ENCODE measurements around the gene LIMS2. TPM values are rescaled to one million over a fixed set of nuclear protein-coding genes. Genes with fewer than 3 reads are reported as not detected.

The LIMS2 gene
- total RNA-seq, 2 experiments from 2014 or later = 4.5 to 11.4 TPM

DNA sequence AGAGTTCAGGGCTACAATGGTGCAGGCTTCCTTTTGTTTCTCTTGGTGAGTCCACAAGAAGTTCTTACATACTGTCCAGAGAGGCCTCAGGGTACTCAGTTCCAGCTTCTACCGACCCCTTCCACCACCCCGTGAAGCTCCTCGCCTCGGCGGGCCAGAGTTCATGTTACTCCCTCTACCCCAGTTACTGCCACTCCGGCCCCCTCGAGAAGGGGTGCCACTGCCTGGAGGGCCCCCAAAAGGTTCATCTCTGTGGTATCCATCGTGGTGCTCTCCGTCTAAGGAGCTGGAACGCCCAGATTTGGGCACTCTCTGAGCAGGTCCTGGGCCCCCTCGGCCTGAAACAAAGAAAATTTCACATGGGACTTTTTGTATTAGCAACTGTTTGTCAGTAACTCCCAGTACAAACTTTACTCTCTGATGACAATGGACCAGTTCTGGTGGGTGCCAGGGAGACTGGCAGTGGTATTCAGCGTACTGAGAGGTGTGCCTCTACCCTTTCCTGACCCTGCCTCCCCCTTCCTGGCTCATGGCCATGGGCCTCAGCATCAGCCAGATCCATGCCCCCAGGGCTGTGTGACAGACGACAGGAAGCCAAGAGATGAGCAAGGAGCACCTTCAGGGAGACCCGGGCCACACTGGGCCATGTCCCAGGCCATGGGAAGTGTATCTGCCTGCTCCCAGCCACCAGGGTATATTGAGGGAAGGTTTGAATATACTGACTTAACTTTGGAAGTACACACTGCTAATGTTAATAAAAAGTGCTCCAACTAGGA is 31.1 kb upstream of the LIMS2 start:
- Mint-ChIP-seq H3K9me3 (ENCODE audit: low read depth) (no peaks in the 10 kb centered on the region), H3K27me3 (no peaks in the 10 kb centered on the region), H3K27ac (no peak overlapping the region), H3K4me3 (no peak overlapping the region), H3K36me3 (peaks cover 38% of the 10 kb centered on the region), H3K4me1 (peaks cover 20% of the 10 kb centered on the region)
- CTCF ChIA-PET = no interaction called here
- ATAC-seq = no peak
- DNase-seq = no peak

DNA sequence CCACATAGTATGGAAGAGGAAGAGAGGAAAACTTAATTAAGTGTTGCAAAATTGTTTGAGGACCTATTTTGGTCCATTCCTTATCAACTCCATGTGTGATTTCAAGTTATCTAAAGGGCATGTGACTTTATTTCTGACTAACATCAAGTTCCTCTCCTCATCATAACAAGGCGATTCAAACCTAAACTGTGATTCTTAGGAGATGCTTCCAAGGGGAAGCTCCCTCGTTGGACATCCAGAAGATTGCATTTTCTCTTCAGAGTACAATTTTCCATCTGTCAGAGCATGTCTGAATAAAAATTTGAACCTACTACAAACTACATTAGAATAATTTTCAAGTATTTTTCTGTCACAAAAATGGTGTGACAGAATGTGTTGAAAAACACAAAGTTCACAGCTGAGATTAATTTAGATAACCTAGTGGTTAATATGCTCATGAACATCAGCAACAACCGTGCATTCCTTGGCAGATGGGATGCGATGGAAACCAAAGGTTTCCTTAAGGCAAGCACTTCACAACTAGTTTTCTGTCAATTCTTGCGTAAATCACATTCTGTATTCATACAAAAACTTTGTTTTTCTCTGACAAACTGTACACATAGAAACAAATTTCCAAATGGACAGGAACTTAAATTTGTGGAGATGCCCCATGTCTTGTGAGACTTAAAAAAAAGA is 30.2 kb upstream of the LIMS2 start:
- CTCF ChIA-PET = interaction anchor here (2.3 kb wide), 1 partner anchor 8 kb away, joined by 7 read pairs; no protein-coding TSS in a partner anchor

DNA sequence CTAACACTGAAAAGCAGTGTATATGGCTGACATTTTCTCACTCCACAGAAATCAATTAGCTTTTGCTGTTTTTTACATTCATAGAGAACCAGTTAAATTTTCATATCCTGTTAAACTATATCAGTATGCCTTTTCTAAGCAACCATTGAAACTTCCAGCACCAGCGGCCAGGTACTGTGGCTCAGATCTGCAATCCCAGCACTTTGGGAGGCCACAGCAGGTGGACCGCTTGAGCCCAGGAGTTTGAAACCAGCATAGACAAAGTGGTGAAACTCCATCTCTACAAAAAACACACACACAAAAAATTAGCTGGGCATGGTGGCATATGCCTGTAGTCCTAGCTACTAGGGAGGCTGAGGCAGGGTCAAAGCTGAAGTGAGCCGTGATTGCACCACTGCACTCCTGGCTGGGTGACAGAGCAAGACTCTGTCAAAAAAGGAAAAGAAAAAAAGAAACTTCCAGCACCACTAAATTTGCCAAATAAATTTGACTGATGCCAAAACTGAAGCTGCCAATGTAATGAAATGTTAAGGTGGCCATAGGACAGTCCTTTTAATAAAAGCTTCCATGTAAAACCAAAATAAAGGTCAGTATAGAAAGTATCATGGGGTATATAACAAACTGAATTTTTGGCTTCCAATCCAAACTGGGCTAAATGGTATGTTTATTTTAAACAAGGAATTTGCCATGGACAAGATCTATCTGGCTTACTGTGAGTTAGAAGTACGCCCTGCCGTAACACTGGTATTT is 29.5 kb upstream of the LIMS2 start:
- peaks cover 32% of the 10 kb centered on the region for H3K4me1 Mint-ChIP-seq
- H3K27ac Mint-ChIP-seq = no peak overlapping the region

More for the DNA sequence above, 30.2 kb upstream of the LIMS2 start:
- H3K27me3 Mint-ChIP-seq = no peaks in the 10 kb centered on the region
- peaks cover 34% of the 10 kb centered on the region for H3K36me3 Mint-ChIP-seq
- H3K9me3 Mint-ChIP-seq (ENCODE audit: low read depth) = no peaks in the 10 kb centered on the region
- H3K4me1 Mint-ChIP-seq = peaks cover 27% of the 10 kb centered on the region
- no peak for ATAC-seq
- no peak overlapping the region for H3K4me3 Mint-ChIP-seq
- no peak for DNase-seq
- no peak overlapping the region for H3K27ac Mint-ChIP-seq

DNA sequence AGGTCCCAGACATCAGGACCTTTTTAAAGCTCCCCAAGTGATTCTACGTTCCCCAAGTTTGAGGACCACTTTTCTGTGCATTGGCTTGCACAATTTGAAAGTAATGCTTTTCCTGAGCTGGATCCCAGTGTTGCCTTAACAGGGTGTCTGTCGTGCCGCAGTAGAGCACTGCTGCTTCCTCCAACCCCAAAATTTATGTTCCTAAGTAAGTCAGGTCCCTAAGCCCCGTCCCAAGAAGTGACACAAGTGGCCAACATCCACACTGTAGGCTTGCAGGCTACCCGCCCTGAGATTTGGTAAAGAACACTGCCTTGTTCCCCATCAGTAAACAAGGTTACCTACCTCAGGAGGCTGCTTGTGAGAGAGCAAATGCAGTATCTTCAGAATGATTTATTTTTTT is 28.0 kb upstream of the LIMS2 start:
- Mint-ChIP-seq H3K27ac (peak overlapping the region; percentile 22), H3K36me3 (peaks cover 27% of the 10 kb centered on the region), H3K4me1 (peaks cover 32% of the 10 kb centered on the region), H3K4me3 (peak overlapping the region; percentile 36), H3K9me3 (ENCODE audit: low read depth) (no peaks in the 10 kb centered on the region), H3K27me3 (no peaks in the 10 kb centered on the region)
- ATAC-seq (no peak), DNase-seq (no peak)
- CTCF ChIA-PET = interaction anchor here (1.2 to 2.3 kb wide), 3 partner anchors 8 to 15 kb away, joined by 3 to 7 read pairs (median 5); no protein-coding TSS in a partner anchor

More for the DNA sequence above, 29.5 kb upstream of the LIMS2 start:
- Mint-ChIP-seq H3K4me3 (no peak overlapping the region), H3K27me3 (no peaks in the 10 kb centered on the region), H3K9me3 (ENCODE audit: low read depth) (no peaks in the 10 kb centered on the region), H3K36me3 (peaks cover 34% of the 10 kb centered on the region)
- DNase-seq = no peak
- no peak for ATAC-seq
- CTCF ChIA-PET = interaction anchor here (0.7 to 2.3 kb wide), 3 partner anchors 9 to 14 kb away, joined by 3 to 7 read pairs (median 4); no protein-coding TSS in a partner anchor

DNA sequence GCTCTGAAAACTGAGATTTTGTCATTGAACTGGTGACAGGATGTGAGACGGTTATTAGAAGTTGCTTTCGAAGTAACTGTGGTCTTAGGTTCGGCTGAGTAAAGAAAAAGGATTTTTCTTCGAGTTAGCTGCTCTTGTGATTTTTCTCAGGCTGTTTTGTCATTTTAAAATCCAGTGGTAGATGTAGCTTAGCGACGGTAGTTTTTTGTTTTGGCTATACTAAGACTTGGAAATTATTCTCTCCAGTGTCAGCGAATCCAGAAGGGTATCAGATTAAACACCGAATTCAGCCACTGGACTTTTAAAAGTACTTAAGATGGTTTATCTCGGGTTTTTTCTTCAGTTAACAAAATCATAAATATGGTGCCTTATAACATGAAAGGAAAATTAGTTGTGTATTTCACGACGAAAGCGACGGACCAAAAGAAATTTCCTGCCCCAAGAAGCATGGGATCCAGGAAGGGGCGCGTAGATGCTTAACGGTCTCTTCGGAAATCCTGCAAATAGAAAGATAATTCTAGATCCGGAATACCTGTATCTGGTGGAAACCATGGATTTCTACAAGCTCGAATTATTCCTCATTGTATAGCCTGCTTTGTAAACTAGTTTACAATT is 27.2 kb upstream of the LIMS2 start:
- H3K4me3 Mint-ChIP-seq = peak overlapping the region; percentile 81
- DNase-seq (no peak), ATAC-seq (no peak)
- H3K27me3 Mint-ChIP-seq = no peaks in the 10 kb centered on the region
- peaks cover 25% of the 10 kb centered on the region for H3K36me3 Mint-ChIP-seq
- peaks cover 32% of the 10 kb centered on the region for H3K4me1 Mint-ChIP-seq
- CTCF ChIA-PET = interaction anchor here (1.1 to 1.7 kb wide), 3 partner anchors 9 to 111 kb away, joined by 3 to 5 read pairs (median 4); no protein-coding TSS in a partner anchor
- H3K27ac Mint-ChIP-seq = peak overlapping the region; percentile 91
- no peaks in the 10 kb centered on the region for H3K9me3 Mint-ChIP-seq (ENCODE audit: low read depth)

DNA sequence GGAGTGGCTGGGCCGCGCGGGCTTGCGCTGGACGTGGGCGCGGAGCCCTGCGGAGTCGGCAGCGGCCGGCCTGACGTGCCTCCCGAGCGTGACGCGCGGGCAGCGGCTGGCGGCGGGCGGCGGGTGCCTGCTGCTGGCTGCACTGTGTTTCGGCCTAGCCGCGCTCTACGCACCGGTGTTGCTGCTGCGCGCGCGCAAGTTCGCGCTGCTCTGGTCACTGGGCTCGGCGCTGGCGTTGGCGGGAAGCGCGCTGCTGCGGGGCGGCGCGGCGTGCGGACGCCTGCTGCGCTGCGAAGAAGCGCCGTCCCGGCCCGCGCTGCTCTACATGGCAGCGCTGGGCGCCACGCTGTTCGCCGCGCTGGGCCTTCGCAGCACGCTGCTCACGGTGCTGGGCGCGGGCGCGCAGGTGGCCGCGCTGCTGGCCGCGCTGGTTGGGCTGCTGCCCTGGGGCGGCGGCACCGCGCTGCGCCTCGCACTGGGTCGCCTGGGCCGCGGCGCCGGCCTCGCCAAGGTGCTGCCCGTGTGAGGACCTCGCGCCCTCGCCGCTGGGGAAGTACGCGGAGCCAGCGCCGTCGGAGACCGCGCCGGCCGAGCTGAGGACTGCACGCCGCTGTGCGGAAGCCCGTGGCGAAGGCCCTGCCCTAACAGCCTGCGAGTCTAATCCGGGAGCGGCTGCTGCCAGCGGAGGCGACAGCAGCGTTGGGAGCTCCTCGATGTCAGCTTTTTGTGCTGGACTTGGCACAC is 26.5 kb upstream of the LIMS2 start:
- CTCF ChIA-PET = interaction anchor here (1.1 to 1.7 kb wide), 4 partner anchors 10 to 111 kb away, joined by 3 to 5 read pairs (median 4); no protein-coding TSS in a partner anchor
- no peaks in the 10 kb centered on the region for H3K27me3 Mint-ChIP-seq
- peaks cover 32% of the 10 kb centered on the region for H3K4me1 Mint-ChIP-seq
- DNase-seq (peak; percentile 88), ATAC-seq (peak; percentile 77)
- peak overlapping the region; percentile 91 for H3K4me3 Mint-ChIP-seq
- H3K9me3 Mint-ChIP-seq (ENCODE audit: low read depth) = no peaks in the 10 kb centered on the region
- peak overlapping the region; percentile 91 for H3K27ac Mint-ChIP-seq
- H3K36me3 Mint-ChIP-seq = peaks cover 22% of the 10 kb centered on the region

DNA sequence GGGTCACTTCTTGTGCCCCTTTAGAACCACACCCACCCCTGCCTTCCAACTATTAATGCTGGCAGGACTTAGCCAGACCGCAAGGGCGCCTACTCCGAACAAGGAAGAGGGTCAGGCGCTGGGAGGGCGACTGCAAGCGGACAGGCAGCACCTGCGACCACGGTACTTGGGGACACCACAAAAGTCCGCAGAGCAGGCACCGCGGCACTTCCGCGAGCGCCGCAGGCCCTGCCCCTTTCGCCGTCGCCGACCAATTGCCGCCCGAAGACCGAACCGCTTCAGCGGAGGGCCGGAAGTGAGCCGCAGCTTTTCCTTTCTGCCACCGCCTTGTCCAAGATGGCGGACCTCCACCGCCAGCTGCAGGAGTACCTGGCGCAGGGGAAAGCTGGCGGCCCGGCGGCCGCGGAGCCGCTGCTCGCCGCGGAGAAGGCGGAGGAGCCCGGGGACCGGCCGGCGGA is 25.9 kb upstream of the LIMS2 start, which contains the start of gene SFT2D3:
Gene SFT2D3 (plus strand): TSS at position 305 of the 458 bp plus-strand sequence. CDS start 32 bp downstream, at position 337.
- Mint-ChIP-seq H3K4me3 (peak within 1 kb of the TSS; percentile 91), H3K27ac (peak within 1 kb of the TSS; percentile 96), H3K4me1 (peaks cover 32% of the 10 kb centered on the region), H3K36me3 (peaks cover 18% of the 10 kb centered on the region), H3K9me3 (ENCODE audit: low read depth) (no peaks in the 10 kb centered on the region), H3K27me3 (no peaks in the 10 kb centered on the region)
- peak; percentile 84 for ATAC-seq
- CTCF ChIA-PET = interaction anchor here (1.4 kb wide), 1 partner anchor 51 kb away, joined by 4 read pairs; no protein-coding TSS in a partner anchor
- peak; percentile 95 for DNase-seq

DNA sequence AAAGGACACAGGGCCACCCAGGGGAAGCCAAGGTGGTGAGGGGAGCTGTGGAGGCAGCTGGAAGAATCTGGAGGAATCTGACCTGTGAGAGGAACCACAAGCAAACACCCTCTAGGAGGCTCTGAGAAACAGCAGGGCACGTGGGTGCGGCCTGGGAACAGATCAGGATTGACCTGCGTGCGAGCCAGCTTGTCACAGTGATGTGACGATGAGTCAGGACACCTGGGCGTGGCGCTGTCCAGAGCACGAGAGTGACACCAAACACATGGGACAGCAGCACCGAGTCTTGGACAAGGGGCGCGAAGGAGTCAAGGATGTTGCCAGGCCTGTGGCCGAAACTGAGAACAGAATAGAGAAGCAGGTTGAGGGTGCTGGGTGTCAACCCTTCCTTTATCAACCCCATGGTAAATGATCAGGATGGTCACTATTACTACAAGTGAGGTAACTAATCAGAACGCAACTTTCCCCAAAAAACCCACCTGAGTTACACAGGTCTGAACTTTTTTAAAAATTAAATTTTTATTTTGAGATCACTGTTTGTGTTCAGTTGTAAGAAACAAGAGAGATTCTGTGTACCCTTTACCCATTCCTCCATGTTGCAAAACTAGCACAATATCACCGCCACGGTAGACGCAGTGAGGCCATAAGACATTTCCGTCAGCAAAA is 25.3 kb upstream of the LIMS2 start:
- Mint-ChIP-seq H3K9me3 (ENCODE audit: low read depth) (no peaks in the 10 kb centered on the region), H3K4me1 (peaks cover 32% of the 10 kb centered on the region), H3K4me3 (peak overlapping the region; percentile 91), H3K27me3 (no peaks in the 10 kb centered on the region), H3K27ac (peak overlapping the region; percentile 96), H3K36me3 (peaks cover 18% of the 10 kb centered on the region)
- CTCF ChIA-PET = interaction anchor here (1.4 kb wide), 1 partner anchor 50 kb away, joined by 4 read pairs; no protein-coding TSS in a partner anchor
- no peak for DNase-seq
- ATAC-seq = no peak

DNA sequence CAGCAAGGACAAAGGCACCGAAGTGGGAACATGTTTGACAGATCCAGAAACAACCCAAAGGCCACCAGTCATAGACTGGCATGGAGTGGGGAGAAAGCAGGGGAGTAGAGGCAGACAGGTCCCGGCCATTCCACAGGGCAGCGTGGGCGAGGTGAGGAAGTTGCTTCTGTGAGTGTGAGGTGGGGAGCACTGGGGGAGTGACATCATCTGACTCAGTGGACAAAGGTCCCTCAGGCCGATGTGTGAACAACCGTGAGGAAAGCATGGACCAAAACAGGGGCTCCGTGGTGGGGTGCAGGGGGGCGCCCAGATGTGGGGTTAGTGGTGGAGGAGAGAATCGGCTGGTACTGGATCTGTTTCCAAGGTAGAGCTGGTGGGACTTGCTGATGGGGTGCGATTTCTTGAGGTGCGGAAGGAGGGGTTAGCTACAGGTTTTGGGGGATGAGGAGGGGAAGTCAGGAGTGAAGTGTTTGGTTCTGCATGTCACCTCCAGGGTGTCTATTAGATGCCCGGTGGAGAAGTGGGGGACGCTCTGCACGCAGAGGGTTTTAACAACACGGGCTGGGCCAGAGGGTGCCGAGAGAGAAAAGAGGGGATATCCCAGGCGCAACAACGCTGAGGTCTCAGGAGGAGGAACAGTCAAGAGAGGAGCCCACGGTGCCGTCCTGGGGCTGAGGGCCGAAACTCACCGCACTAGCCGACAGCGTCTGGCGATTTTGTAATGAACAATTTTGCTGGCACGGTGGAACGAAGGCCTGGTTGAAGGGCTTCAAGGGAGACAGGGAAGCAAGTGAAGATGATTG is 23.4 kb upstream of the LIMS2 start:
- Mint-ChIP-seq H3K27me3 (no peaks in the 10 kb centered on the region), H3K4me3 (no peak overlapping the region), H3K9me3 (ENCODE audit: low read depth) (no peaks in the 10 kb centered on the region), H3K4me1 (peaks cover 25% of the 10 kb centered on the region), H3K36me3 (peaks cover 8% of the 10 kb centered on the region), H3K27ac (peak overlapping the region; percentile 2)
- DNase-seq = no peak
- no peak for ATAC-seq
- CTCF ChIA-PET = no interaction called here

DNA sequence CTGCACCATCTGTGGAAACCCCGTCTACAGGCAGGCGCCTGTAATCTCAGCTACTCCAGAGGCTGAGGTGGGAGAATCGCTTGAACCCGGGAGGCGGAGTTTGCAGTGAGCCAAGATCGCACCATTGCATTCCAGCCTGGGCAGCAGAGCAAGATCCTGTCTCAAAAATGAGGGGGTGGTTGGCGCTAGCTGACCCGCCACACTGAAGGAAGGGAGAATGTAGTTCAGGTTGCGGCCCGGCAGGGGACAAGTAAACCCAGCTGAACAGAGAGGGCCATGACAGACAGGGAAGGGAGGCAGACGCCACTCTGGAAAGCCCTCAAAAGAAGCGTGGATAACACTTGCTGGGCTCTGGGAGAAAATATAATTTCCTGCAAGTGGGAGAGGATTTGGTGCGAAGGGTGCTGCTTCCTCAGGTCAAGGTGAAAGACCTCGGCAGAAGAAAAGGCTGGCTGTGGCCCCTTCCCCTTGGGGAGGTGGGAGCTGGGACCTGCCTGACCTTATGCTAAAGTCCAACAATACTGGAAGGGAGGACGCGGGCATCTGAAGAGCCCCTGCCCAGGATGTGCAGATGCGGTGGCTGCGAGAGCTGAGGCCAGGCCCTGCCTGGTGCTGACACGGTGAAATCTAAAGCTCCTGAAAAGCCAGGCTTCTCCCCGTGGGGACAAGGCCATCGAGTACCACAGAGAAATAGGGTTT is 22.3 kb upstream of the LIMS2 start:
- Mint-ChIP-seq H3K9me3 (ENCODE audit: low read depth) (no peaks in the 10 kb centered on the region), H3K4me1 (peaks cover 17% of the 10 kb centered on the region), H3K36me3 (peaks cover 5% of the 10 kb centered on the region), H3K27me3 (no peaks in the 10 kb centered on the region), H3K27ac (no peak overlapping the region), H3K4me3 (no peak overlapping the region)
- ATAC-seq (no peak), DNase-seq (no peak)
- CTCF ChIA-PET = interaction anchor here (1.2 kb wide), 1 partner anchor 106 kb away, joined by 3 read pairs; no protein-coding TSS in a partner anchor
